Liver (tissue), 3 donors: Measurements from ENCODE around the gene ELK3.

Experiments
- GABPA ChIP-seq, 2 donors: IDR thresholded peaks in 1 of 2; conservative IDR thresholded peaks in 1 of 2; 2 replicates each; pipeline ENCODE4 v1.6.1; 2016; ENCODE audit warnings: antibody characterized with exemption in 2 of 2, mild to moderate bottlenecking in 1 of 2, moderate library complexity in 1 of 2
- NR2F2 ChIP-seq: IDR thresholded peaks from 2 replicates; pipeline ENCODE4 v1.6.1; 2016; ENCODE audit warnings: antibody characterized with exemption
- RAD21 ChIP-seq, 2 donors: IDR thresholded peaks; 2 replicates each; pipeline ENCODE4 v1.6.1; 2016; ENCODE audit warnings: antibody characterized with exemption in 2 of 2, mild to moderate bottlenecking in 2 of 2
- RXRA ChIP-seq, 2 donors: IDR thresholded peaks; 2 replicates each; pipeline ENCODE4 v1.6.1; 2017 to 2018; ENCODE audit warnings: antibody characterized with exemption in 2 of 2, mild to moderate bottlenecking in 1 of 2
- SP1 ChIP-seq: IDR thresholded peaks from 2 replicates; pipeline ENCODE4 v1.6.1; 2018; ENCODE audit warnings: antibody characterized with exemption, mild to moderate bottlenecking
- YY1 ChIP-seq: IDR thresholded peaks from 2 replicates; pipeline ENCODE4 v1.6.1; 2016; ENCODE audit warnings: antibody characterized with exemption, mild to moderate bottlenecking
- TF ChIP-seq, protein P1 (sequence below): IDR thresholded peaks from 2 replicates; pipeline ENCODE4 v1.6.1; 2016; ENCODE audit warnings: antibody characterized with exemption
- TF ChIP-seq, protein P2 (sequence below): fragments of 150-350 bp; IDR thresholded peaks from 2 replicates; pipeline ENCODE4 v1.5.1; 2017; ENCODE audit warnings: improper control_type of control experiment, low read depth, low read length; ENCODE audit not compliant: missing input control
- donor health status: healthy.
- donor health status: healthy.

- TF ChIP-seq, protein P1, sequence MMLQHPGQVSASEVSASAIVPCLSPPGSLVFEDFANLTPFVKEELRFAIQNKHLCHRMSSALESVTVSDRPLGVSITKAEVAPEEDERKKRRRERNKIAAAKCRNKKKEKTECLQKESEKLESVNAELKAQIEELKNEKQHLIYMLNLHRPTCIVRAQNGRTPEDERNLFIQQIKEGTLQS, result no peak
- TF ChIP-seq, protein P2, sequence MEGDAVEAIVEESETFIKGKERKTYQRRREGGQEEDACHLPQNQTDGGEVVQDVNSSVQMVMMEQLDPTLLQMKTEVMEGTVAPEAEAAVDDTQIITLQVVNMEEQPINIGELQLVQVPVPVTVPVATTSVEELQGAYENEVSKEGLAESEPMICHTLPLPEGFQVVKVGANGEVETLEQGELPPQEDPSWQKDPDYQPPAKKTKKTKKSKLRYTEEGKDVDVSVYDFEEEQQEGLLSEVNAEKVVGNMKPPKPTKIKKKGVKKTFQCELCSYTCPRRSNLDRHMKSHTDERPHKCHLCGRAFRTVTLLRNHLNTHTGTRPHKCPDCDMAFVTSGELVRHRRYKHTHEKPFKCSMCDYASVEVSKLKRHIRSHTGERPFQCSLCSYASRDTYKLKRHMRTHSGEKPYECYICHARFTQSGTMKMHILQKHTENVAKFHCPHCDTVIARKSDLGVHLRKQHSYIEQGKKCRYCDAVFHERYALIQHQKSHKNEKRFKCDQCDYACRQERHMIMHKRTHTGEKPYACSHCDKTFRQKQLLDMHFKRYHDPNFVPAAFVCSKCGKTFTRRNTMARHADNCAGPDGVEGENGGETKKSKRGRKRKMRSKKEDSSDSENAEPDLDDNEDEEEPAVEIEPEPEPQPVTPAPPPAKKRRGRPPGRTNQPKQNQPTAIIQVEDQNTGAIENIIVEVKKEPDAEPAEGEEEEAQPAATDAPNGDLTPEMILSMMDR, result no peak
- TF ChIP-seq YY1 (no peak), RAD21 (IDR thresholded peaks at IDR 0.05) (no peak), GABPA (IDR thresholded peaks at IDR 0.05 in 1 of 2, conservative IDR thresholded peaks at IDR 0.05 in 1 of 2) (no peak), RXRA (IDR thresholded peaks at IDR 0.05) (no peak), SP1 (no peak), NR2F2 (no peak)
These were observed 119.4 kb downstream of the ELK3 start for GRCh38 chr12:96313606-96314005.
